Measurements from ENCODE around the gene ITM2C. TPM values are rescaled to one million over a fixed set of nuclear protein-coding genes. Genes with fewer than 3 reads are reported as not detected.

The ITM2C gene
- total and polyA plus RNA-seq, 8 donors: 26.9 to 1,030 (median 47.2) TPM

- H3K9me3 ChIP-seq: no peaks in the 10 kb centered on the region
- 51 to 65% (median 59%) methylated on average over 11 of the region's 11 CpGs for WGBS, 5 donors
- no peak for TF ChIP-seq POLR2AphosphoS5 (IDR thresholded peaks at IDR 0.05)
- no peak for TF ChIP-seq POLR2A (IDR thresholded peaks at IDR 0.05)
- TF ChIP-seq EP300 (IDR thresholded peaks at IDR 0.05): no peak
- no peak for TF ChIP-seq CTCF (IDR thresholded peaks at IDR 0.05)
- H3K4me1 ChIP-seq: no peaks in the 10 kb centered on the region
- no peaks in the 10 kb centered on the region for H3K27me3 ChIP-seq
- DNase-seq: peak in 1 of 2 donors; percentile 88
- H3K27ac ChIP-seq: no peak overlapping the region
- H3K36me3 ChIP-seq: no peaks in the 10 kb centered on the region
- intact Hi-C loops (cut with DNase I; ENCODE audit: low total_unique reads): no loop called here
- H3K4me3 ChIP-seq: no peak overlapping the region
Measured at GRCh38 chr2:230885463-230886130, 20.9 kb downstream of the ITM2C start.

- Histone ChIP-seq H3K27me3 (no peaks in the 10 kb centered on the region), H3K27ac (no peak overlapping the region), H3K4me3 (no peak overlapping the region), H3K36me3 (no peaks in the 10 kb centered on the region), H3K9me3 (no peaks in the 10 kb centered on the region), H3K4me1 (no peaks in the 10 kb centered on the region)
- 54 to 84% (median 75%) methylated on average over 1 to 5 of the region's 5 CpGs for WGBS, 5 donors
- no peak for TF ChIP-seq POLR2A (IDR thresholded peaks at IDR 0.05)
- TF ChIP-seq CTCF (IDR thresholded peaks at IDR 0.05): no peak
- no peak for TF ChIP-seq POLR2AphosphoS5 (IDR thresholded peaks at IDR 0.05)
- TF ChIP-seq EP300 (IDR thresholded peaks at IDR 0.05): no peak
- no peak for DNase-seq
- intact Hi-C loops (cut with DNase I; ENCODE audit: low total_unique reads): no loop called here
Measured at GRCh38 chr2:230886206-230886605, 21.5 kb downstream of the ITM2C start.

GRCh38 chr2:230886671-230887071 lies 21.9 kb downstream of the ITM2C start:
- H3K27me3 ChIP-seq: no peaks in the 10 kb centered on the region
- intact Hi-C loops (cut with DNase I; ENCODE audit: low total_unique reads): no loop called here

GRCh38 chr2:230887342-230887741 lies 22.6 kb downstream of the ITM2C start:
- Histone ChIP-seq H3K4me3 (no peak overlapping the region), H3K9me3 (no peaks in the 10 kb centered on the region), H3K27ac (no peak overlapping the region), H3K4me1 (no peaks in the 10 kb centered on the region), H3K36me3 (no peaks in the 10 kb centered on the region), H3K27me3 (peaks cover 0 to 5% (median 0%) of the 10 kb centered on the region in 3 donors)
- TF ChIP-seq POLR2AphosphoS5 (IDR thresholded peaks at IDR 0.05): no peak
- intact Hi-C loops (cut with DNase I; ENCODE audit: low total_unique reads): no loop called here
- 79 to 86% (median 83%) methylated on average over 7 of the region's 7 CpGs for WGBS, 5 donors
- no peak for DNase-seq

More at GRCh38 chr2:230886671-230887071, 21.9 kb downstream of the ITM2C start:
- H3K4me3 ChIP-seq: no peak overlapping the region
- no peaks in the 10 kb centered on the region for H3K4me1 ChIP-seq
- H3K9me3 ChIP-seq: no peaks in the 10 kb centered on the region
- no peak for DNase-seq
- no peak overlapping the region for H3K27ac ChIP-seq
- WGBS, 5 donors: 71 to 94% (median 73%) methylated on average over 3 to 14 of the region's 14 CpGs
- H3K36me3 ChIP-seq: no peaks in the 10 kb centered on the region
- TF ChIP-seq POLR2AphosphoS5 (IDR thresholded peaks at IDR 0.05): no peak
- no peak for TF ChIP-seq CTCF (IDR thresholded peaks at IDR 0.05)
- no peak for TF ChIP-seq POLR2A (IDR thresholded peaks at IDR 0.05)
- TF ChIP-seq EP300 (IDR thresholded peaks at IDR 0.05): no peak

- H3K4me3 ChIP-seq: no peak overlapping the region
- H3K36me3 ChIP-seq: no peaks in the 10 kb centered on the region
- no peaks in the 10 kb centered on the region for H3K9me3 ChIP-seq
- peaks cover 0 to 10% (median 0%) of the 10 kb centered on the region in 3 donors for H3K27me3 ChIP-seq
- no peak for DNase-seq
- TF ChIP-seq POLR2A (IDR thresholded peaks at IDR 0.05) (no peak), POLR2AphosphoS5 (IDR thresholded peaks at IDR 0.05) (no peak), CTCF (IDR thresholded peaks at IDR 0.05) (no peak), EP300 (IDR thresholded peaks at IDR 0.05) (no peak)
- no peak overlapping the region for H3K27ac ChIP-seq
- intact Hi-C loops (cut with DNase I; ENCODE audit: low total_unique reads): no loop called here
- WGBS, 5 donors: 87 to 93% (median 89%) methylated on average over 14 of the region's 14 CpGs
- peaks cover 0 to 4% (median 0%) of the 10 kb centered on the region in 4 donors for H3K4me1 ChIP-seq
Measured at GRCh38 chr2:230888824-230889400, 24.2 kb downstream of the ITM2C start.

Measured in stomach (tissue), 9 donors.